Adrenal gland (tissue), 5 donors: ENCODE measurements around the gene CDH19.

ENCODE experiments used
- POLR2A ChIP-seq, 2 donors: fragments of 450-650 bp; IDR thresholded peaks; one replicate each; pipeline ENCODE4 v1.6.1; 2017; ENCODE audit warnings: antibody characterized with exemption in 2 of 2, mild to moderate bottlenecking in 2 of 2, moderate library complexity in 1 of 2
- TF ChIP-seq, protein P1 (sequence below), 6 experiments: fragments of 450-650 bp in 4 of 6; fragments of 200-600 bp in 2 of 6; sonication (generic) in 1 of 6; IDR thresholded peaks; 1 replicate in 5 of 6; 2 replicates in 1 of 6; pipeline versions ENCODE4 v1.5.1 to v1.8.0; 2016 to 2021; ENCODE audit warnings: antibody characterized with exemption in 6 of 6, mild to moderate bottlenecking in 2 of 6, moderate library complexity in 1 of 6
- donor health status: DM: no; HTN: no; CAD: no.

GRCh38 chr18:66457245-66457644 is 146.6 kb downstream of the CDH19 start:
- no peak for TF ChIP-seq POLR2A (IDR thresholded peaks at IDR 0.05)
- TF ChIP-seq, protein P1, sequence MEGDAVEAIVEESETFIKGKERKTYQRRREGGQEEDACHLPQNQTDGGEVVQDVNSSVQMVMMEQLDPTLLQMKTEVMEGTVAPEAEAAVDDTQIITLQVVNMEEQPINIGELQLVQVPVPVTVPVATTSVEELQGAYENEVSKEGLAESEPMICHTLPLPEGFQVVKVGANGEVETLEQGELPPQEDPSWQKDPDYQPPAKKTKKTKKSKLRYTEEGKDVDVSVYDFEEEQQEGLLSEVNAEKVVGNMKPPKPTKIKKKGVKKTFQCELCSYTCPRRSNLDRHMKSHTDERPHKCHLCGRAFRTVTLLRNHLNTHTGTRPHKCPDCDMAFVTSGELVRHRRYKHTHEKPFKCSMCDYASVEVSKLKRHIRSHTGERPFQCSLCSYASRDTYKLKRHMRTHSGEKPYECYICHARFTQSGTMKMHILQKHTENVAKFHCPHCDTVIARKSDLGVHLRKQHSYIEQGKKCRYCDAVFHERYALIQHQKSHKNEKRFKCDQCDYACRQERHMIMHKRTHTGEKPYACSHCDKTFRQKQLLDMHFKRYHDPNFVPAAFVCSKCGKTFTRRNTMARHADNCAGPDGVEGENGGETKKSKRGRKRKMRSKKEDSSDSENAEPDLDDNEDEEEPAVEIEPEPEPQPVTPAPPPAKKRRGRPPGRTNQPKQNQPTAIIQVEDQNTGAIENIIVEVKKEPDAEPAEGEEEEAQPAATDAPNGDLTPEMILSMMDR (IDR thresholded peaks at IDR 0.05), result no peak
